HG03432 (cell line): Measurements from ENCODE around the gene PRKCE.

Experiments
- ATAC-seq: cut with Tn5 transposase; IDR thresholded peaks from one replicate; pipeline ENCODE4 v1.9.1; 2021; ENCODE audit warnings: mild to moderate bottlenecking, moderate library complexity; ENCODE audit not compliant: unreplicated experiment

The PRKCE gene

GRCh38 chr2:46125798-46126197, 474.3 kb downstream of the PRKCE start:
- no peak for ATAC-seq

GRCh38 chr2:46126571-46126970, 475.1 kb downstream of the PRKCE start:
- ATAC-seq, result no peak

- ATAC-seq, result no peak
These were observed 475.7 kb downstream of the PRKCE start for GRCh38 chr2:46127176-46127575.

GRCh38 chr2:46130511-46130910, 479.0 kb downstream of the PRKCE start:
- no peak for ATAC-seq

GRCh38 chr2:46132996-46133395, 481.5 kb downstream of the PRKCE start:
- no peak for ATAC-seq

GRCh38 chr2:46134531-46135227, 483.2 kb downstream of the PRKCE start:
- ATAC-seq, result no peak

GRCh38 chr2:46135228-46135855, 483.9 kb downstream of the PRKCE start:
- ATAC-seq, result no peak

GRCh38 chr2:46135958-46136357, 484.5 kb downstream of the PRKCE start:
- ATAC-seq, result no peak

- ATAC-seq, result no peak
These were observed 485.0 kb downstream of the PRKCE start for GRCh38 chr2:46136481-46136880.

- no peak for ATAC-seq
These were observed 485.5 kb downstream of the PRKCE start for GRCh38 chr2:46136953-46137352.

- ATAC-seq, result no peak
These were observed 491.3 kb downstream of the PRKCE start for GRCh38 chr2:46142546-46143428.

GRCh38 chr2:46143429-46144132, 492.1 kb downstream of the PRKCE start:
- no peak for ATAC-seq

- ATAC-seq, result no peak
These were observed 492.8 kb downstream of the PRKCE start for GRCh38 chr2:46144133-46144800.

- no peak for ATAC-seq
These were observed 493.5 kb downstream of the PRKCE start for GRCh38 chr2:46145017-46145416.

- ATAC-seq, result no peak
These were observed 494.4 kb downstream of the PRKCE start for GRCh38 chr2:46145840-46146239.

- ATAC-seq, result peak; percentile 62
These were observed 495.5 kb downstream of the PRKCE start for GRCh38 chr2:46146866-46147502.

- ATAC-seq, result no peak
These were observed 496.3 kb downstream of the PRKCE start for GRCh38 chr2:46147626-46148368.

- ATAC-seq, result no peak
These were observed 496.9 kb downstream of the PRKCE start for GRCh38 chr2:46148369-46148736.

GRCh38 chr2:46150445-46150955, 499.0 kb downstream of the PRKCE start:
- ATAC-seq, result no peak
